Upper lobe of left lung (tissue), 6 donors: ENCODE measurements around the gene NUTF2. TPM values are rescaled to one million over a fixed set of nuclear protein-coding genes. Genes with fewer than 3 reads are reported as not detected.

Source experiments
- ATAC-seq, 2 donors: fragments of 200-7000 bp; cut with Tn5 transposase; one replicate each; pipeline ENCODE4 v1.9.1; 2022; ENCODE audit warnings: mild to moderate bottlenecking in 2 of 2, moderate library complexity in 2 of 2; ENCODE audit not compliant: low FRiP score in 2 of 2
- DNase-seq, 2 donors: peaks; one replicate each; pipeline ENCODE4 v3.0.0-alpha.2; 2019 to 2020
- H3K27ac ChIP-seq, 4 donors: fragments of 200-600 bp; sonication (generic); one replicate each; pipeline ENCODE4 v1.5.1; 2016 to 2019
- H3K27me3 ChIP-seq, 4 donors: fragments of 200-600 bp; sonication (generic); one replicate each; pipeline ENCODE4 v1.5.1; 2017 to 2019
- H3K36me3 ChIP-seq, 4 donors: fragments of 200-600 bp; sonication (generic); one replicate each; pipeline ENCODE4 v1.5.1; 2016 to 2019
- H3K4me1 ChIP-seq, 4 donors: fragments of 200-600 bp; sonication (generic); one replicate each; pipeline ENCODE4 v1.5.1; 2018 to 2019
- H3K4me3 ChIP-seq, 4 donors: fragments of 200-600 bp; sonication (generic); one replicate each; pipeline ENCODE4 v1.5.1; 2017 to 2019; ENCODE audit warnings: mild to moderate bottlenecking in 2 of 4, moderate library complexity in 1 of 4
- H3K9me3 ChIP-seq, 4 donors: fragments of 200-600 bp; sonication (generic); one replicate each; pipeline ENCODE4 v1.5.1; 2018 to 2019
- EP300 ChIP-seq, 4 donors: sonication (generic); formaldehyde crosslinking; IDR thresholded peaks; one replicate each; pipeline ENCODE4 v1.5.1; 2017; ENCODE audit warnings: antibody characterized with exemption in 4 of 4, control low read depth in 2 of 4
- POLR2A ChIP-seq, 4 donors: fragments of 450-650 bp; IDR thresholded peaks; one replicate each; pipeline ENCODE4 v1.5.1; 2016 to 2017; ENCODE audit warnings: antibody characterized with exemption in 4 of 4, mild to moderate bottlenecking in 2 of 4
- POLR2AphosphoS5 ChIP-seq, 2 donors: sonication (generic); formaldehyde crosslinking; IDR thresholded peaks; one replicate each; pipeline ENCODE4 v1.5.1; 2017; ENCODE audit warnings: antibody characterized with exemption in 2 of 2
- WGBS, 2 donors: methylation state at CpG; one replicate each; pipeline ENCODE4 v1.1.5; 2017 to 2018; 5-methylcytosine and 5-hydroxymethylcytosine counted together
- total RNA-seq, 6 donors: library from RNA; depleted of rRNA in 4 of 6; stranded (reverse); fragments of >200 nt in 4 of 6; gene quantifications; one replicate each; pipeline versions ENCODE4 v1.1.0 to v1.2.1, GENCODE V29; 2016 to 2021
- TF ChIP-seq, protein P1 (sequence below), 6 experiments: fragments of 450-650 bp in 4 of 6; fragments of 200-600 bp in 2 of 6; sonication (generic) in 2 of 6; IDR thresholded peaks; one replicate each; pipeline ENCODE4 v1.5.1; 2016 to 2019; ENCODE audit warnings: antibody characterized with exemption in 6 of 6
- donor health status: DM: no; HTN: no; CAD: no; lungs with moderate emphysema.
- donor health status: DM: no; HTN: yes; CAD: no; lungs with severe emphysema.

The NUTF2 gene
- total RNA-seq, 6 donors from 2014 or later, result 50.2 to 203 (median 78.3) TPM

DNA sequence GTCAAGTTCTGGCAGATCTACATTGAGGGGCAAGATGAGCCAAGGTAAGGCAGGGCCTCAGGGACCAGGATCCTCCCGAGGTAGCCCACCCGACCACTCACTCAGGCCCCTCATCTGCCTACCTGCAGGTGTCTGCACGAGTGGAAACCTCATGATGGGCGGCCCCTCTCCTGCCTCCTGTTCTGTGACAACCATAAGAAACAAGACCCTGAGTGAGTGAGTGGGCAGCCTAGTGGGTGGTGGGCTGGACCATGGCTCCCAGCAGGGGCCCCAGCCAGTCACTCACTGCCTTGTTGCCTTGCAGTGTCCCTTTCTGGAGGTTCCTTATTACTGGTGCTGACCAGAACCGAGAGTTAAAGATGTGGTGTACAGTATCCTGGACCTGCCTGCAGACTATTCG is 31.5 kb downstream of the NUTF2 start:
- Histone ChIP-seq H3K27ac (no peak overlapping the region), H3K4me3 (no peak overlapping the region), H3K9me3 (no peaks in the 10 kb centered on the region), H3K36me3 (peaks cover 52 to 74% (median 72%) of the 10 kb centered on the region in 4 donors), H3K27me3 (no peaks in the 10 kb centered on the region), H3K4me1 (peaks cover 16 to 27% (median 18%) of the 10 kb centered on the region in 4 donors)
- WGBS, 2 donors, result 91 to 96% methylated on average over 4 to 6 of the region's 6 CpGs
- no peak for ATAC-seq
- DNase-seq, result no peak
- TF ChIP-seq, protein P1, sequence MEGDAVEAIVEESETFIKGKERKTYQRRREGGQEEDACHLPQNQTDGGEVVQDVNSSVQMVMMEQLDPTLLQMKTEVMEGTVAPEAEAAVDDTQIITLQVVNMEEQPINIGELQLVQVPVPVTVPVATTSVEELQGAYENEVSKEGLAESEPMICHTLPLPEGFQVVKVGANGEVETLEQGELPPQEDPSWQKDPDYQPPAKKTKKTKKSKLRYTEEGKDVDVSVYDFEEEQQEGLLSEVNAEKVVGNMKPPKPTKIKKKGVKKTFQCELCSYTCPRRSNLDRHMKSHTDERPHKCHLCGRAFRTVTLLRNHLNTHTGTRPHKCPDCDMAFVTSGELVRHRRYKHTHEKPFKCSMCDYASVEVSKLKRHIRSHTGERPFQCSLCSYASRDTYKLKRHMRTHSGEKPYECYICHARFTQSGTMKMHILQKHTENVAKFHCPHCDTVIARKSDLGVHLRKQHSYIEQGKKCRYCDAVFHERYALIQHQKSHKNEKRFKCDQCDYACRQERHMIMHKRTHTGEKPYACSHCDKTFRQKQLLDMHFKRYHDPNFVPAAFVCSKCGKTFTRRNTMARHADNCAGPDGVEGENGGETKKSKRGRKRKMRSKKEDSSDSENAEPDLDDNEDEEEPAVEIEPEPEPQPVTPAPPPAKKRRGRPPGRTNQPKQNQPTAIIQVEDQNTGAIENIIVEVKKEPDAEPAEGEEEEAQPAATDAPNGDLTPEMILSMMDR (IDR thresholded peaks at IDR 0.05), result no peak
- TF ChIP-seq POLR2A (IDR thresholded peaks at IDR 0.05) (no peak), EP300 (IDR thresholded peaks at IDR 0.05) (no peak), POLR2AphosphoS5 (IDR thresholded peaks at IDR 0.05) (no peak)

DNA sequence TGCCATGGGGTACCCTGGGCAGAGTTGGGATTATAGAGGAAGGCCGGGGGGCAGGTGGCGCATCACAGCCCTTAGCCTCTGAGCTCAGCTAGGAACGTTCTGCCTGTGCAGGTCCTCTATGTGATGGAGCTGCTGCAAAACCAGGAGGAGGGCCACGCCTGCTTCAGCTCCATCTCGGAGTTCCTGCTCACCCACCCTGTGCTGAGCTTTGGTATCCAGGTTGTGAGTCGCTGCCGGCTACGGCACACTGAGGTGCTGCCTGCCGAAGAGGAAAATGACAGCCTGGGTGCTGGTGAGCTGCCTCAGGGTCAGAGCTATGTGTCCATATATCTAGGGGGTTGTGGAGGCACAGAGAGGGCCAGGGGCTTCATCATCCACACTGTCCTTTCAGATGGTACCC is 32.1 kb downstream of the NUTF2 start:
- ATAC-seq, result no peak
- no peak overlapping the region for H3K4me3 ChIP-seq
- H3K36me3 ChIP-seq, result peaks cover 52 to 80% (median 77%) of the 10 kb centered on the region in 4 donors
- H3K9me3 ChIP-seq, result no peaks in the 10 kb centered on the region
- H3K4me1 ChIP-seq, result peaks cover 12 to 21% (median 15%) of the 10 kb centered on the region in 4 donors
- no peak for DNase-seq
- H3K27ac ChIP-seq, result no peak overlapping the region
- 97% methylated on average over 9 of the region's 9 CpGs; no CpG with 5 or more reads in 1 of the 2 donors for WGBS, 2 donors
- TF ChIP-seq, protein P1 (IDR thresholded peaks at IDR 0.05), result no peak
- TF ChIP-seq POLR2A (IDR thresholded peaks at IDR 0.05) (no peak), POLR2AphosphoS5 (IDR thresholded peaks at IDR 0.05) (no peak), EP300 (IDR thresholded peaks at IDR 0.05) (no peak)
- H3K27me3 ChIP-seq, result no peaks in the 10 kb centered on the region

DNA sequence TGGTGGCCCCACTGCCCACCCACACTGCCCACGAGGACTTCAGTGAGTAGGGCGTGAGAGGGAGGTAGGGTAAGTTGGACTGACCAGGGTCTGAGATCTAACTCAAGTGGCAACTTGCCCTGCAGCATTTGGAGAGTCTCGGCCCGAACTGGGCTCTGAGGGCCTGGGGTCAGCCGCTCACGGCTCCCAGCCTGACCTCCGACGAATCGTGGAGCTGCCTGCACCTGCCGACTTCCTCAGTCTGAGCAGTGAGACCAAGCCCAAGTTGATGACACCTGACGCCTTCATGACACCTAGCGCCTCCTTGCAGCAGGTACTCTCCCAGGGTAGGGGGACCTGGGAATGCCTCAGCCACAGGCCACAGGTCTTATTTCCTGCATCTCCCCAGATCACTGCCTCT is 32.7 kb downstream of the NUTF2 start:
- Histone ChIP-seq H3K4me1 (peaks cover 6 to 19% (median 14%) of the 10 kb centered on the region in 4 donors), H3K36me3 (peaks cover 52 to 85% (median 82%) of the 10 kb centered on the region in 4 donors), H3K9me3 (no peaks in the 10 kb centered on the region), H3K27ac (no peak overlapping the region), H3K4me3 (no peak overlapping the region), H3K27me3 (no peaks in the 10 kb centered on the region)
- no peak for DNase-seq
- ATAC-seq, result no peak
- WGBS, 2 donors, result 93 to 95% methylated on average over 6 to 8 of the region's 12 CpGs
- TF ChIP-seq POLR2AphosphoS5 (IDR thresholded peaks at IDR 0.05) (no peak), EP300 (IDR thresholded peaks at IDR 0.05) (no peak), POLR2A (IDR thresholded peaks at IDR 0.05) (no peak)
- TF ChIP-seq, protein P1 (IDR thresholded peaks at IDR 0.05), result no peak

DNA sequence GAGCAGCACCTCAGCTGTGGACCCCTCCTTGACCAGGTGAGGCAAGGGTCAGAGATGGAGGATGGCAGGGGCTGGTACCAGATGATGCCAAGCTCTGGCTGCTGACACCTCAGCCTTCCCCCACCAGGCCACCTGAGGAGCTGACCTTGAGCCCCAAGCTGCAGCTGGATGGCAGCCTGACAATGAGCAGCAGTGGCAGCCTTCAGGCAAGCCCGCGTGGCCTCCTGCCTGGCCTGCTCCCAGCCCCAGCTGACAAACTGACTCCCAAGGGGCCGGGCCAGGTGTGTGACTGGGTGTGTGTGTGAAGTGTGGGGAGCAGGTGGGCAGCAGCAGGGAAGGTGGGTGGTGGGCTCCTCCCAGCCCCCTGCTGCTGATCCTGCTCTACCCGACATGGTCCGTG is 33.2 kb downstream of the NUTF2 start:
- ATAC-seq, result no peak
- Histone ChIP-seq H3K36me3 (peaks cover 52 to 88% (median 84%) of the 10 kb centered on the region in 4 donors), H3K27me3 (no peaks in the 10 kb centered on the region), H3K27ac (no peak overlapping the region), H3K9me3 (no peaks in the 10 kb centered on the region), H3K4me1 (peaks cover 1 to 15% (median 11%) of the 10 kb centered on the region in 4 donors), H3K4me3 (no peak overlapping the region)
- 95 to 98% methylated on average over 2 to 5 of the region's 5 CpGs for WGBS, 2 donors
- TF ChIP-seq, protein P1 (IDR thresholded peaks at IDR 0.05), result no peak
- DNase-seq, result no peak

DNA sequence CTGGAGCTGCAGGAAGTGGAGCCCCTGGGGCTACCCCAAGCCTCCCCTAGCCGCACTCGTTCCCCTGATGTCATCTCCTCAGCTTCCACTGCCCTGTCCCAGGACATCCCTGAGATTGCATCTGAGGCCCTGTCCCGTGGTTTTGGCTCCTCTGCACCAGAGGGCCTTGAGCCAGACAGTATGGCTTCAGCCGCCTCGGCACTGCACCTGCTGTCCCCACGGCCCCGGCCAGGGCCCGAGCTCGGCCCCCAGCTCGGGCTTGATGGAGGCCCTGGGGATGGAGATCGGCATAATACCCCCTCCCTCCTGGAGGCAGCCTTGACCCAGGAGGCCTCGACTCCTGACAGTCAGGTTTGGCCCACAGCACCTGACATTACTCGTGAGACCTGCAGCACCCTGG is 33.9 kb downstream of the NUTF2 start:
- no peak for ATAC-seq
- no peak overlapping the region for H3K27ac ChIP-seq
- H3K9me3 ChIP-seq, result no peaks in the 10 kb centered on the region
- TF ChIP-seq EP300 (IDR thresholded peaks at IDR 0.05) (no peak), POLR2A (IDR thresholded peaks at IDR 0.05) (no peak), POLR2AphosphoS5 (IDR thresholded peaks at IDR 0.05) (no peak)
- TF ChIP-seq, protein P1 (IDR thresholded peaks at IDR 0.05), result no peak
- H3K27me3 ChIP-seq, result no peaks in the 10 kb centered on the region
- no peak overlapping the region for H3K4me3 ChIP-seq
- DNase-seq, result no peak
- WGBS, 2 donors, result 88 to 96% methylated on average over 6 to 10 of the region's 13 CpGs
- peaks cover 0 to 16% (median 6%) of the 10 kb centered on the region in 4 donors for H3K4me1 ChIP-seq
- H3K36me3 ChIP-seq, result peaks cover 52 to 89% (median 84%) of the 10 kb centered on the region in 4 donors
